Mucosa of descending colon (tissue), 3 donors: ENCODE results near the gene DPCD. TPM values are rescaled to one million over a fixed set of nuclear protein-coding genes. Genes with fewer than 3 reads are reported as not detected.

ENCODE experiments used
- ATAC-seq: fragments of 200-7000 bp; cut with Tn5 transposase; one replicate; pipeline ENCODE4 v1.9.1; 2020; ENCODE audit warnings: mild to moderate bottlenecking, moderate library complexity
- DNase-seq, 3 donors: peaks; one replicate each; pipeline ENCODE4 v3.0.0-alpha.2; 2020
- H3K36me3 ChIP-seq: fragments of 200-600 bp; one replicate; pipeline ENCODE4 v1.8.0; 2021; ENCODE audit warnings: low read depth, mild to moderate bottlenecking
- H3K4me1 ChIP-seq: fragments of 200-600 bp; one replicate; pipeline ENCODE4 v1.8.0; 2021; ENCODE audit warnings: low read depth, mild to moderate bottlenecking
- H3K4me3 ChIP-seq: fragments of 200-600 bp; one replicate; pipeline ENCODE4 v1.8.0; 2021; ENCODE audit warnings: mild to moderate bottlenecking
- H3K9me3 ChIP-seq: fragments of 200-600 bp; one replicate; pipeline ENCODE4 v1.8.0; 2021; ENCODE audit warnings: mild to moderate bottlenecking
- intact Hi-C, 2 donors: fragments of 100-400 bp; cut with DNase I in 1 of 2; cut with micrococcal nuclease in 1 of 2; formaldehyde crosslinking; loops; one replicate each; pipeline versions ENCODE4 v1.11.0 to v1.11.1; 2022; cut with DNase I, micrococcal nuclease
- long read RNA-seq, 2 donors: library from polyadenylated mRNA; unstranded; transcript quantifications; one replicate each; pipeline ENCODE4 v2.0.0, GENCODE V29; 2019 to 2021
- total RNA-seq, 3 donors: library from RNA; stranded (reverse); fragmentation: NEBNext Ultra II Directional in 2 of 3; extraction: Animal tissue kit (Norgen Biotek cat#: 25700) in 2 of 3; gene quantifications; one replicate each; pipeline versions ENCODE4 v1.2.1 to v1.2.4, GENCODE V29; 2021 to 2023
- TF ChIP-seq, protein P1 (sequence below): fragments of 200-600 bp; IDR thresholded peaks from one replicate; pipeline ENCODE4 v1.8.0; 2022; ENCODE audit warnings: antibody characterized with exemption, mild to moderate bottlenecking
- donor health status: DM: no; HTN: no; CAD: no; lungs with moderate emphysema.
- donor health status: DM: no; HTN: no; CAD: no.
- donor health status: DM: no; HTN: yes; CAD: no.

Gene DPCD
- 10 to 100 TPM in 1 of 3 donors, 1 to 10 TPM in 2; 6.8 to 12.3 (median 9.9) TPM for total RNA-seq
- long read RNA-seq, donor 1, transcript DPCD-202 (6 exons, 858 nt): major isoform, 11 of 14 reads
- long read RNA-seq, donor 1, partial matches to known transcripts: 0 of 14 reads
- long read RNA-seq, donor 1, other reads (novel, unspliced or antisense): 3 of 14 reads
- long read RNA-seq, donor 2, transcript DPCD-202 (6 exons, 858 nt): major isoform, 7 of 11 reads
- long read RNA-seq, donor 2, partial matches to known transcripts: 1 of 11 reads
- long read RNA-seq, donor 2, other reads (novel, unspliced or antisense): 2 of 11 reads

DNA sequence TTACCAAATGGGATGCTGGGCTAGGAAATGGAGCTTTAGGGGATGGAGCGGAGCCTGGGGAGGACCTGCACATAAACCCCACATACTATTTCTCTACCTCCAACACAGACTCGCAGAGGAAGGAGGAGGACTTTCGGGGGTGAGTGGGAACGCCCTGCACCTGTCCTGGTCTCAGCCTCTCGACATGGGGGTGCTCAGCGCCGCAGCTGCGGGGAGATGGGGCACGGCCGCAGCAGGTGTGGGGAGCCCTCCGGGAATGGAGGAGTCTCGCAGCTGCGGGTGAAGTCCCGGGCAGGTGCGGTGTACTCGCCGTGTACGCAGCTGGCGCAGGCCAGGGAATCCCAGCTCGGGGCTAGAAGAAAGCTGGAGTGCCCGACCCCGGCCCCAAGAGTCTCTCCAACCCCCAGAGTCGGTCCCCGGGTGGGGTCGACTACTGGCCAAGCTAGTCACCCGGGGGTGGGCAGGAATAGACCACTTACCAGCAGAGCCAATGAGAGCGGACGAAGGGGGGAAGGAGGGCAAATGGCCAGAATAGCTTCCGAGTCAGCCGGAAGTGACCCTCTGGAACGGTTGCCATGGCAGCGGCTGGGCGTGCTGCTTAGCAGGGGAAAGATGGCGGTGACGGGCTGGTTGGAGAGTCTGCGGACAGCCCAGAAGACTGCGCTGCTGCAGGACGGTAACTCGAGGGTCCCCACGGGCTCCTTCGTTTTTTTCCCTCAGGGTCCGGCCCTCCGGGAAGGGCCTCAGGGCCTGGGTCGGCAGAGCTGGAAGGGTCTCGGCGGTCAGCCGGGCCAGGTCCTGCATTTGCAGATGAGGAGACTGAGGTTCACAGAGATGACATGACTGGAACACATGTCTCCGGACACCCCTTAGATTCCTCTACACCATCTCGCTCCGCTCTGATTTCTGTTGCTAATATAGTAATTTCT is at the start of gene DPCD, which contains the start of gene POLL:
TSS of gene DPCD (plus strand) at position 597 of the 929 bp plus-strand sequence. CDS start at position 613, 16 bp downstream.
TSS of gene POLL (minus strand) at position 533 of the 929 bp plus-strand sequence. CDS start 897 bp downstream, outside the sequence.
- peaks cover 13% of the 10 kb centered on the region for H3K4me1 ChIP-seq
- peak; percentile 99 for ATAC-seq
- DNase-seq: peak; percentile 96 to 99 (median 97)
- H3K4me3 ChIP-seq: peak within 1 kb of the TSS; percentile 65
- TF ChIP-seq, protein P1, sequence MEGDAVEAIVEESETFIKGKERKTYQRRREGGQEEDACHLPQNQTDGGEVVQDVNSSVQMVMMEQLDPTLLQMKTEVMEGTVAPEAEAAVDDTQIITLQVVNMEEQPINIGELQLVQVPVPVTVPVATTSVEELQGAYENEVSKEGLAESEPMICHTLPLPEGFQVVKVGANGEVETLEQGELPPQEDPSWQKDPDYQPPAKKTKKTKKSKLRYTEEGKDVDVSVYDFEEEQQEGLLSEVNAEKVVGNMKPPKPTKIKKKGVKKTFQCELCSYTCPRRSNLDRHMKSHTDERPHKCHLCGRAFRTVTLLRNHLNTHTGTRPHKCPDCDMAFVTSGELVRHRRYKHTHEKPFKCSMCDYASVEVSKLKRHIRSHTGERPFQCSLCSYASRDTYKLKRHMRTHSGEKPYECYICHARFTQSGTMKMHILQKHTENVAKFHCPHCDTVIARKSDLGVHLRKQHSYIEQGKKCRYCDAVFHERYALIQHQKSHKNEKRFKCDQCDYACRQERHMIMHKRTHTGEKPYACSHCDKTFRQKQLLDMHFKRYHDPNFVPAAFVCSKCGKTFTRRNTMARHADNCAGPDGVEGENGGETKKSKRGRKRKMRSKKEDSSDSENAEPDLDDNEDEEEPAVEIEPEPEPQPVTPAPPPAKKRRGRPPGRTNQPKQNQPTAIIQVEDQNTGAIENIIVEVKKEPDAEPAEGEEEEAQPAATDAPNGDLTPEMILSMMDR: no peak
- H3K36me3 ChIP-seq: no peaks in the 10 kb centered on the region
- intact Hi-C loops: no loop called here
- H3K9me3 ChIP-seq: no peaks in the 10 kb centered on the region

DNA sequence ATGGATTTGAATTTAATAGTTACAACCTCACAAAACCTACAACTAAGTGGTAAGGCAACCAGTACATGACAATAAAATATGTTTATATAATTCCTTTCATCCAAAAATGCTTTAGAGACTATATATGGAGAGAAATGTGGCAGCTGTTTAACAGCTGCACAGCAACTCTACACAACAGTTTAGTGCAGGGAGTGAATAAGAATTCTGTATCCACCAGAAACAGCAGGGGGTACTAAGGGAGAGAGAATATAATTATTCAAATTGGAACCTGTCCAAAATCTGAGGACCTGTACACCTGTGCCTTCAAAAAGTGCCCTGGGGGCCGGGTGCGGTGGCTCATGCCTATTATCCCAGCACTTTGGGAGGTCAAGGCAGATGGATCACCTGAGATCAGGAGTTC is 49.7 kb upstream of the DPCD start:
- no peaks in the 10 kb centered on the region for H3K36me3 ChIP-seq
- H3K9me3 ChIP-seq: no peaks in the 10 kb centered on the region
- H3K4me1 ChIP-seq: no peaks in the 10 kb centered on the region
- H3K4me3 ChIP-seq: no peak overlapping the region
- intact Hi-C loops: no loop called here
- ATAC-seq (no peak), DNase-seq (no peak)
- TF ChIP-seq, protein P1: no peak

DNA sequence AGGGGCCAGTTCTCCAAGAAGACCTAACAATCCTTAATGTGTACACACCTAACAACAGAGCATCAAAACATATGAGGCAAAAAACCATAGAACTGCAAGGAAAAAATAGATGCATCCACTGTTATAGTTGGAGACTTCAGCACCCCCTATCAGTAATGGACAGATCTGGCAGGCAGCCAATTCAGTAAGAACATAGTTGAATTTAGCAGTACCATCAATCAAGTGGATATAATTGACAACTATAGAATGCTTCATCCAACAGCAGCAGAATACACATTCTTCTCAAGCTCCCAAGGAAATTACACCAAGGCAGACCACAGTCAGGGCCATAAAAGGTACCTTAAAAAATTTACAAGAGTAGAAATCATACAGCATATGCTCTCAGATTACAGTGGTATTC is 42.2 kb upstream of the DPCD start:
- no peak overlapping the region for H3K4me3 ChIP-seq
- ATAC-seq (no peak), DNase-seq (no peak)
- H3K4me1 ChIP-seq: no peaks in the 10 kb centered on the region
- H3K36me3 ChIP-seq: no peaks in the 10 kb centered on the region
- intact Hi-C loops: no loop called here
- TF ChIP-seq, protein P1: no peak
- H3K9me3 ChIP-seq: no peaks in the 10 kb centered on the region

DNA sequence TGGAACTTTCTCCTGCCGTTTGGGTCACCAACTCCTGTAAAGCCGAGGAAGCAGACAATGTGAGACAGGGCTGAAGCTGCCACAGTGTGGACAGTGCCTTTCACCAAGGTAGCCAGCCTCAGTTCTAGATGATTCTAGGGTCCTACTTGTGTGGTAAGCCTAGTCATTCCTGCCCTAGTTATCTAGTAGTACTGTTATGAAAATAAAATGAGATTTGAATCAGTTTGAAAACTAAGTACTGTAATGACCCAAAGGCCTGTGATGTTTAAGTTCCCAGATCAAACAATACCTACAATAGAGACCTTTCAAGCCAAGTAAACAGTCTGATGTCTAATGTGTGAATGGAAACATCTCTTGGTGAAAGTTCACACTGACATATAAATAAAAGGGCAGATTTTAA is 37.2 kb upstream of the DPCD start:
- H3K36me3 ChIP-seq: no peaks in the 10 kb centered on the region
- H3K9me3 ChIP-seq: no peaks in the 10 kb centered on the region
- no peak overlapping the region for H3K4me3 ChIP-seq
- intact Hi-C loops: no loop called here
- TF ChIP-seq, protein P1: no peak
- no peak for ATAC-seq
- no peaks in the 10 kb centered on the region for H3K4me1 ChIP-seq
- DNase-seq: no peak

DNA sequence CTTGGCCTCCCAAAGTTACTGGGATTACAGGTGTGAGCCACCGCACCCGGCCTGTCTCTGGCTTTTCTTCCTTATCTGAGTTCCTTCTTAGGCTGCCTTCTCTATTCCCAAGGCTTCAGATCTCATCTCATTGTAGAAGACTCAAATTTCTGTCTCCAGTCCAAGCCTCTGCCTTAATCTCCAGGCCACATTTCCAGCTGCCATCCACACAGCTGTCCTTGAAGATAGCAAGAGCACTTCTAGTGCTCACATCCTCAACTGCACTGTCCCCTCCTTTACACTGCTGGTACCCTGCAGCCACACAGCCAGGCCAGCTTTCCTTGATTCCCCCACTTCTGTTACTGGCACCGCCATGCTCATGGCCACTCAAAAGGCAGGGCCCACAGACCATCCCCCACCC is 35.7 kb upstream of the DPCD start:
- no peaks in the 10 kb centered on the region for H3K9me3 ChIP-seq
- no peaks in the 10 kb centered on the region for H3K4me1 ChIP-seq
- intact Hi-C loops: no loop called here
- ATAC-seq: no peak
- no peak for DNase-seq
- H3K4me3 ChIP-seq: no peak overlapping the region
- H3K36me3 ChIP-seq: no peaks in the 10 kb centered on the region
- TF ChIP-seq, protein P1: no peak
